IMR-90 (cell line): Measurements from ENCODE around the gene HS6ST2. TPM values are rescaled to one million over a fixed set of nuclear protein-coding genes. Genes with fewer than 3 reads are reported as not detected.

ENCODE experiments used
- ATAC-seq: fragments of 200-7000 bp; cut with Tn5 transposase; 2 replicates; pipeline ENCODE4 v1.9.1; 2020; ENCODE audit warnings: low read depth, mild to moderate bottlenecking, moderate library complexity
- BruUV-seq: library from RNA; stranded (reverse); fragments of 400-500 nt; replicated peaks from 2 replicates; lab custom pipeline; 2021; lab: Mats Ljungman, UMichigan
- CTCF ChIA-PET: fragments of 300-600 bp; formaldehyde crosslinking; extraction: SDS; loops from one replicate; lab custom pipeline; 2021; ENCODE audit warnings: antibody characterized with exemption; lab: Yijun Ruan, JAX
- POLR2A ChIA-PET: fragments of 300-600 bp; sonication (Branson Sonifier 250); formaldehyde crosslinking; loops from one replicate; lab custom pipeline; 2022; ENCODE audit warnings: antibody characterized with exemption; ENCODE audit not compliant: unreplicated experiment; lab: Charles Lee
- DNase-seq: peaks from one replicate; pipeline ENCODE4 v3.0.0; 2013
- H2AFZ ChIP-seq: replicated peaks from 2 replicates; pipeline ENCODE3; 2013; ENCODE audit warnings: low read length, mild to moderate bottlenecking; ENCODE audit not compliant: poor library complexity
- H2AK5ac ChIP-seq: 2 replicates; pipeline ENCODE4 v1.6.1; 2013; ENCODE audit warnings: low read depth, low read length, inconsistent platforms
- H2AK9ac ChIP-seq: replicated peaks from 2 replicates; pipeline ENCODE3; 2013; ENCODE audit warnings: mild to moderate bottlenecking, low read depth, low read length, moderate library complexity; ENCODE audit not compliant: poor library complexity
- H2BK120ac ChIP-seq: 2 replicates; pipeline ENCODE4 v1.6.1; 2013; ENCODE audit warnings: low read depth, low read length, inconsistent platforms
- H2BK15ac ChIP-seq: 3 replicates; pipeline ENCODE4 v1.6.1; 2013; ENCODE audit warnings: low read depth, low read length, inconsistent platforms
- H2BK20ac ChIP-seq: 2 replicates; pipeline ENCODE4 v1.6.1; 2013; ENCODE audit warnings: low read depth, mild to moderate bottlenecking, inconsistent platforms, low read length, moderate library complexity
- H2BK5ac ChIP-seq: 2 replicates; pipeline ENCODE4 v1.6.1; 2013; ENCODE audit warnings: mild to moderate bottlenecking, low read depth, low read length, inconsistent platforms; ENCODE audit not compliant: poor library complexity, severe bottlenecking
- H3K14ac ChIP-seq: replicated peaks from 2 replicates; pipeline ENCODE4 v1.6.1; 2013; ENCODE audit warnings: low read depth, low read length, inconsistent platforms
- H3K18ac ChIP-seq: 2 replicates; pipeline ENCODE4 v1.6.1; 2013; ENCODE audit warnings: low read depth, low read length, control low read depth
- H3K23ac ChIP-seq: 2 replicates; pipeline ENCODE4 v1.6.1; 2013; ENCODE audit warnings: low read depth, low read length, inconsistent platforms
- H3K27ac ChIP-seq: 2 replicates; pipeline ENCODE4 v1.5.1; 2013; ENCODE audit warnings: mild to moderate bottlenecking, control low read depth, low read length; ENCODE audit not compliant: insufficient read depth
- H3K27me3 ChIP-seq: 2 replicates; pipeline ENCODE4 v1.6.1; 2013; ENCODE audit warnings: low read length; ENCODE audit not compliant: control insufficient read depth, insufficient read depth
- H3K36me3 ChIP-seq: 2 replicates; pipeline ENCODE4 v1.6.1; 2013; ENCODE audit warnings: low read length, mixed read lengths; ENCODE audit not compliant: control insufficient read depth, insufficient read depth
- H3K4ac ChIP-seq: 2 replicates; pipeline ENCODE4 v1.6.1; 2013; ENCODE audit warnings: low read depth, low read length, inconsistent platforms
- H3K4me1 ChIP-seq: 2 replicates; pipeline ENCODE4 v1.6.1; 2013; ENCODE audit warnings: low read length, mixed read lengths; ENCODE audit not compliant: control insufficient read depth, insufficient read depth
- H3K4me2 ChIP-seq: 2 replicates; pipeline ENCODE4 v1.6.1; 2013; ENCODE audit warnings: low read depth, mild to moderate bottlenecking, control low read depth, low read length, moderate library complexity
- H3K4me3 ChIP-seq: 2 replicates; pipeline ENCODE4 v1.5.1; 2013; ENCODE audit warnings: low read depth, mild to moderate bottlenecking, control low read depth, low read length, moderate library complexity; ENCODE audit not compliant: insufficient read depth
- H3K56ac ChIP-seq: 2 replicates; pipeline ENCODE4 v1.6.1; 2013; ENCODE audit warnings: low read length, inconsistent platforms; ENCODE audit not compliant: insufficient read depth; ENCODE audit errors: extremely low read depth
- H3K79me1 ChIP-seq, 2 experiments: 2 replicates each; pipeline ENCODE4 v1.6.1; 2013; ENCODE audit warnings: low read length in 2 of 2, inconsistent platforms in 1 of 2, low read depth in 1 of 2
- H3K9ac ChIP-seq: 2 replicates; pipeline ENCODE4 v1.6.1; 2013; ENCODE audit warnings: low read depth, low read length, control low read depth
- H3K9me1 ChIP-seq: 2 replicates; pipeline ENCODE4 v1.6.1; 2013; ENCODE audit warnings: low read length, inconsistent platforms; ENCODE audit not compliant: insufficient read depth
- H3K9me3 ChIP-seq: 2 replicates; pipeline ENCODE4 v1.6.1; 2013; ENCODE audit warnings: low read length; ENCODE audit not compliant: control insufficient read depth, insufficient read depth
- H4K20me1 ChIP-seq: 2 replicates; pipeline ENCODE4 v1.6.1; 2013; ENCODE audit warnings: low read length, inconsistent platforms; ENCODE audit not compliant: insufficient read depth
- H4K5ac ChIP-seq: 2 replicates; pipeline ENCODE4 v1.6.1; 2013; ENCODE audit warnings: mild to moderate bottlenecking, low read depth, low read length, control low read depth
- H4K8ac ChIP-seq, 2 experiments: 2 replicates each; pipeline ENCODE4 v1.6.1; 2013; ENCODE audit warnings: low read depth in 2 of 2, low read length in 2 of 2, control low read depth in 1 of 2, inconsistent platforms in 1 of 2
- H4K91ac ChIP-seq: 2 replicates; pipeline ENCODE4 v1.6.1; 2013; ENCODE audit warnings: low read depth, low read length, inconsistent platforms; ENCODE audit not compliant: insufficient read depth
- BHLHE40 ChIP-seq: fragments of 150-350 bp; IDR thresholded peaks from 2 replicates; pipeline ENCODE4 v1.6.1; 2016; ENCODE audit warnings: mild to moderate bottlenecking, low read depth, low read length
- CEBPB ChIP-seq: IDR thresholded peaks from 2 replicates; pipeline ENCODE4 v1.6.1; 2012; ENCODE audit warnings: low read depth, low read length, improper control_type of control experiment
- FOS ChIP-seq: fragments of 150-350 bp; IDR thresholded peaks from 2 replicates; pipeline ENCODE4 v1.6.1; 2016; ENCODE audit warnings: low read depth, low read length
- MAFK ChIP-seq: IDR thresholded peaks from 2 replicates; pipeline ENCODE4 v1.6.1; 2012; ENCODE audit warnings: low read depth, low read length, improper control_type of control experiment
- POLR2A ChIP-seq: IDR thresholded peaks from 2 replicates; pipeline ENCODE4 v1.6.1; 2012; ENCODE audit warnings: mild to moderate bottlenecking, low read depth, low read length
- RCOR1 ChIP-seq: IDR thresholded peaks from 2 replicates; pipeline ENCODE4 v1.6.1; 2012; ENCODE audit warnings: mild to moderate bottlenecking, low read length, improper control_type of control experiment; ENCODE audit not compliant: insufficient replicate concordance
- RFX5 ChIP-seq: IDR thresholded peaks from 2 replicates; pipeline ENCODE4 v1.8.0; 2012; ENCODE audit warnings: low read depth, mild to moderate bottlenecking, low read length, moderate library complexity
- SMC3 ChIP-seq: fragments of 150-350 bp; IDR thresholded peaks from 2 replicates; pipeline ENCODE4 v1.6.1; 2016; ENCODE audit warnings: low read depth, mild to moderate bottlenecking, antibody characterized with exemption, low read length, moderate library complexity
- WGBS, 2 experiments: methylation state at CpG; one replicate each; pipeline versions ENCODE4 v1.1.5 to v1.1.7; 2013; ENCODE audit warnings: missing lambda C conversion rate in 2 of 2; ENCODE audit not compliant: insufficient read length in 1 of 2; ENCODE audit errors: extremely low coverage in 2 of 2; 5-methylcytosine and 5-hydroxymethylcytosine counted together
- dilution Hi-C: fragments of 300-500 bp; cut with HindIII; formaldehyde crosslinking; loops from one replicate; pipeline ENCODE4 v1.14.3; 2018; ENCODE audit warnings: low sequenced_read_pairs; ENCODE audit not compliant: unreplicated experiment
- in situ Hi-C: fragments of 300-500 bp; cut with MboI; formaldehyde crosslinking; loops from 3 replicates; pipeline ENCODE4 v1.14.3; 2019; ENCODE audit warnings: low sequenced_read_pairs, inconsistent platforms, mixed read lengths
- intact Hi-C: fragments of 100-400 bp; cut with micrococcal nuclease; formaldehyde crosslinking; loops from 2 replicates; pipeline ENCODE4 v1.10.0; 2022
- polyA plus RNA-seq, 3 experiments: library from polyadenylated mRNA; depleted of rRNA; stranded (reverse); fragments of >200 nt; gene quantifications; 2 replicates each; pipeline ENCODE4 v1.2.3, GENCODE V29; 2012; ENCODE audit warnings: low replicate concordance in 1 of 3
- total RNA-seq: library from RNA; depleted of rRNA; stranded (reverse); fragments of >200 nt; gene quantifications from 2 replicates; pipeline ENCODE4 v1.2.3, GENCODE V29; 2012
- TF ChIP-seq, protein P1 (sequence below): fragments of 150-350 bp; IDR thresholded peaks from 2 replicates; pipeline ENCODE4 v1.6.1; 2016; ENCODE audit warnings: low read depth, mild to moderate bottlenecking, low read length, moderate library complexity, borderline replicate concordance
- TF ChIP-seq, protein P2 (sequence below): conservative IDR thresholded peaks from 2 replicates; pipeline ENCODE4 v1.5.1; 2012; ENCODE audit warnings: mild to moderate bottlenecking, low read depth, low read length, improper control_type of control experiment
- TF ChIP-seq, protein P3 (sequence below): fragments of 150-350 bp; IDR thresholded peaks from 2 replicates; pipeline ENCODE4 v1.6.1; 2017; ENCODE audit warnings: mild to moderate bottlenecking, antibody characterized with exemption, low read length, low read depth

The HS6ST2 gene
- total and polyA plus RNA-seq, 2 of the 4 experiments (the other 2 are of a cell fraction): not detected

DNA sequence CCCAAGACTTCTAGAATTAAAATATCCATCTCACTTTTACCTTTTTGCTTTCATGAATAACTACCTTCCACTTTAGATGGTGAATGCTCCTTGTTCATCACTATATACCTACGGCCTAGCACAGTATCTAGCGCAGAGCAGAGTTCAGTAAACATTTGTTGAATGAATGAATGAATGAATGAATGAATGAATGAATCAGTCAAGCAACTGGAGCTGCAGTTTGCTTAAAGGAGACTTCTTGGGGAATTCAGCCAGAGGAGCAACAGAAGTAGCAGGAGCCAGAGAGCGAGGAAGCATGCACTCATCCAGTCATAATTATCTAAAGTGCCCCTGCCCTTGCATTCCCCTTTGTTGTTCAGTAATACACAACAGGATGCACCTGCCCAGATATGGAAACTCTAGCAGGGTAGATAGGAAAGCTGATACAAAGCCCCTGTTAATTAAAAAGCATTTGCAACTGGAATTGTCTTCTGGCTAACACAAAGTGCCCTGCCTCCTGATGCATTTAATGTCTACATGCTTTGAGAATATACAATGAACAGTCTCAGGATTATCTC, 366.6 kb downstream of the HS6ST2 start:
- Histone ChIP-seq H3K4me3 (no peak overlapping the region), H2BK20ac (no peak overlapping the region), H2BK5ac (no peak overlapping the region), H3K79me1 (no peaks in the 10 kb centered on the region), H3K56ac (no peak overlapping the region), H4K91ac (no peak overlapping the region), H2BK120ac (no peak overlapping the region), H3K4me1 (no peaks in the 10 kb centered on the region), H3K9me1 (no peaks in the 10 kb centered on the region), H3K27me3 (peaks cover 4% of the 10 kb centered on the region; the same call in 1 of the 2 replicates), H2AK9ac (no peak overlapping the region), H2AFZ (no peak overlapping the region), H3K23ac (no peak overlapping the region), H4K20me1 (no peaks in the 10 kb centered on the region), H3K9me3 (no peaks in the 10 kb centered on the region), H3K4ac (no peak overlapping the region), H4K8ac (no peak overlapping the region), H3K9ac (no peak overlapping the region), H4K5ac (no peak overlapping the region), H2BK15ac (no peak overlapping the region), H2AK5ac (no peak overlapping the region), H3K4me2 (no peak overlapping the region), H3K36me3 (no peaks in the 10 kb centered on the region), H3K14ac (no peak overlapping the region), H3K18ac (no peak overlapping the region), H3K27ac (no peak overlapping the region)
- no CpG with 5 or more reads among the region's 3 CpGs for WGBS, 2 experiments
- DNase-seq: no peak
- ChIA-PET CTCF (no interaction called here), POLR2A (no interaction called here)
- dilution Hi-C loops: no loop called here
- BruUV-seq: no TSS peak
- no peak for ATAC-seq
- TF ChIP-seq, protein P1, sequence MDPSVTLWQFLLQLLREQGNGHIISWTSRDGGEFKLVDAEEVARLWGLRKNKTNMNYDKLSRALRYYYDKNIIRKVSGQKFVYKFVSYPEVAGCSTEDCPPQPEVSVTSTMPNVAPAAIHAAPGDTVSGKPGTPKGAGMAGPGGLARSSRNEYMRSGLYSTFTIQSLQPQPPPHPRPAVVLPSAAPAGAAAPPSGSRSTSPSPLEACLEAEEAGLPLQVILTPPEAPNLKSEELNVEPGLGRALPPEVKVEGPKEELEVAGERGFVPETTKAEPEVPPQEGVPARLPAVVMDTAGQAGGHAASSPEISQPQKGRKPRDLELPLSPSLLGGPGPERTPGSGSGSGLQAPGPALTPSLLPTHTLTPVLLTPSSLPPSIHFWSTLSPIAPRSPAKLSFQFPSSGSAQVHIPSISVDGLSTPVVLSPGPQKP: no peak
- TF ChIP-seq MAFK (no peak), CEBPB (no peak), FOS (no peak), BHLHE40 (no peak), POLR2A (no peak), RCOR1 (no peak), RFX5 (no peak), SMC3 (no peak)
- TF ChIP-seq, protein P2, sequence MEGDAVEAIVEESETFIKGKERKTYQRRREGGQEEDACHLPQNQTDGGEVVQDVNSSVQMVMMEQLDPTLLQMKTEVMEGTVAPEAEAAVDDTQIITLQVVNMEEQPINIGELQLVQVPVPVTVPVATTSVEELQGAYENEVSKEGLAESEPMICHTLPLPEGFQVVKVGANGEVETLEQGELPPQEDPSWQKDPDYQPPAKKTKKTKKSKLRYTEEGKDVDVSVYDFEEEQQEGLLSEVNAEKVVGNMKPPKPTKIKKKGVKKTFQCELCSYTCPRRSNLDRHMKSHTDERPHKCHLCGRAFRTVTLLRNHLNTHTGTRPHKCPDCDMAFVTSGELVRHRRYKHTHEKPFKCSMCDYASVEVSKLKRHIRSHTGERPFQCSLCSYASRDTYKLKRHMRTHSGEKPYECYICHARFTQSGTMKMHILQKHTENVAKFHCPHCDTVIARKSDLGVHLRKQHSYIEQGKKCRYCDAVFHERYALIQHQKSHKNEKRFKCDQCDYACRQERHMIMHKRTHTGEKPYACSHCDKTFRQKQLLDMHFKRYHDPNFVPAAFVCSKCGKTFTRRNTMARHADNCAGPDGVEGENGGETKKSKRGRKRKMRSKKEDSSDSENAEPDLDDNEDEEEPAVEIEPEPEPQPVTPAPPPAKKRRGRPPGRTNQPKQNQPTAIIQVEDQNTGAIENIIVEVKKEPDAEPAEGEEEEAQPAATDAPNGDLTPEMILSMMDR: no peak
- TF ChIP-seq, protein P3, sequence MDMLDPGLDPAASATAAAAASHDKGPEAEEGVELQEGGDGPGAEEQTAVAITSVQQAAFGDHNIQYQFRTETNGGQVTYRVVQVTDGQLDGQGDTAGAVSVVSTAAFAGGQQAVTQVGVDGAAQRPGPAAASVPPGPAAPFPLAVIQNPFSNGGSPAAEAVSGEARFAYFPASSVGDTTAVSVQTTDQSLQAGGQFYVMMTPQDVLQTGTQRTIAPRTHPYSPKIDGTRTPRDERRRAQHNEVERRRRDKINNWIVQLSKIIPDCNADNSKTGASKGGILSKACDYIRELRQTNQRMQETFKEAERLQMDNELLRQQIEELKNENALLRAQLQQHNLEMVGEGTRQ: no peak
- intact Hi-C loops: loop anchor here (5.0 kb wide), 1 partner anchor 299 kb away; no protein-coding TSS in a partner anchor
- in situ Hi-C loops: no loop called here
